HEK293T (cell line): Measurements from ENCODE around the gene AQP1.

Experiments used
- CTCF ChIA-PET: fragments of 350-600 bp; formaldehyde crosslinking; extraction: SDS; loops from one replicate; lab custom pipeline; 2021; ENCODE audit warnings: antibody characterized with exemption, inconsistent platforms; lab: Yijun Ruan, JAX
- POLR2A ChIA-PET: fragments of 350-600 bp; formaldehyde crosslinking; extraction: SDS; loops from one replicate; lab custom pipeline; 2020; ENCODE audit warnings: antibody characterized with exemption, inconsistent platforms; lab: Yijun Ruan, JAX
- DNase-seq: peaks from one replicate; pipeline ENCODE4 v3.0.0; 2012; ENCODE audit warnings: mixed read lengths; ENCODE audit errors: extremely low spot score
- ARNT ChIP-seq: fragments of 450-650 bp; IDR thresholded peaks from 2 replicates; pipeline ENCODE4 v1.6.1; 2017; ENCODE audit warnings: mild to moderate bottlenecking
- BHLHE40 ChIP-seq: fragments of 450-650 bp; IDR thresholded peaks from 2 replicates; pipeline ENCODE4 v1.6.1; 2016; ENCODE audit warnings: mild to moderate bottlenecking, moderate library complexity, borderline replicate concordance
- CTBP1 ChIP-seq: fragments of 450-650 bp; IDR thresholded peaks from 2 replicates; pipeline ENCODE4 v1.6.1; 2016; ENCODE audit warnings: borderline replicate concordance
- ELF4 ChIP-seq: fragments of 450-650 bp; IDR thresholded peaks from 2 replicates; pipeline ENCODE4 v1.6.1; 2017; ENCODE audit warnings: antibody characterized with exemption
- FOXA1 ChIP-seq: fragments of 450-650 bp; IDR thresholded peaks from 2 replicates; pipeline ENCODE4 v1.6.1; 2016; ENCODE audit warnings: mild to moderate bottlenecking
- FOXK2 ChIP-seq: fragments of 450-650 bp; IDR thresholded peaks from 2 replicates; pipeline ENCODE4 v1.6.1; 2016; ENCODE audit warnings: mild to moderate bottlenecking
- FOXM1 ChIP-seq: fragments of 450-650 bp; IDR thresholded peaks from 2 replicates; pipeline ENCODE4 v1.6.1; 2017; ENCODE audit warnings: mild to moderate bottlenecking, borderline replicate concordance
- HDGF ChIP-seq: fragments of 450-650 bp; IDR thresholded peaks from 2 replicates; pipeline ENCODE4 v1.6.1; 2017; ENCODE audit warnings: antibody characterized with exemption, borderline replicate concordance
- L3MBTL2 ChIP-seq: fragments of 450-650 bp; conservative IDR thresholded peaks from 2 replicates; pipeline ENCODE4 v1.6.1; 2016; ENCODE audit warnings: mild to moderate bottlenecking
- LEF1 ChIP-seq: fragments of 450-650 bp; IDR thresholded peaks from 2 replicates; pipeline ENCODE4 v1.6.1; 2017; ENCODE audit warnings: mild to moderate bottlenecking, borderline replicate concordance
- NFRKB ChIP-seq: fragments of 450-650 bp; IDR thresholded peaks from 2 replicates; pipeline ENCODE4 v1.6.1; 2016; ENCODE audit warnings: mild to moderate bottlenecking, moderate library complexity
- SP1 ChIP-seq: fragments of 450-650 bp; IDR thresholded peaks from 2 replicates; pipeline ENCODE4 v1.6.1; 2017
- SUZ12 ChIP-seq: fragments of 450-650 bp; IDR thresholded peaks from 2 replicates; pipeline ENCODE4 v1.6.1; 2016; ENCODE audit warnings: mild to moderate bottlenecking
- TARDBP ChIP-seq: fragments of 450-650 bp; IDR thresholded peaks from 2 replicates; pipeline ENCODE4 v1.6.1; 2016
- ZNF384 ChIP-seq: fragments of 450-650 bp; IDR thresholded peaks from 2 replicates; pipeline ENCODE4 v1.6.1; 2016
- TF ChIP-seq, protein P1 (sequence below): fragments of 450-650 bp; IDR thresholded peaks from 2 replicates; pipeline ENCODE4 v1.6.1; 2016

The AQP1 gene

DNA sequence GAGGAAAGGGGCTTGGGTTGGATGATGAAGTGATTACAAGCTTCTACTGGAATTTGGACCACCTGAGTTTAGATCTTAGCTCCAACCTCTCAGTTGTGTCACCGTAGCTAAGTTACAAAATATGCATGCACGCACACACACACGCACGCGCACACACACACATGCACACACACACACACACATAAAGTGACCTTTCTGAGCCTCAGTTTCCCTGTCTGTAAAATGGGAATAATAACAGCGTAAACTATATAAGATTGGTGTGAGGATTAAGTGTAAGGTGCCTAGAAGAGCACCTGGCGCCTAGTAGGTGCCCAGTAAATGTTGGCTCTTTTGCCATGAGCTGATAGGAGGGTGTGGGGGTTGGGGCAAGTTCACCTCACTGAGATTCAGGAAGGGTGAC is 12.6 kb upstream of the AQP1 start:
- ChIA-PET POLR2A (no interaction called here), CTCF (no interaction called here)
- DNase-seq: no peak
- no peak for TF ChIP-seq HDGF
- TF ChIP-seq SUZ12: no peak
- no peak for TF ChIP-seq CTBP1
- TF ChIP-seq ZNF384: no peak
- no peak for TF ChIP-seq ELF4
- TF ChIP-seq NFRKB: no peak
- TF ChIP-seq FOXK2: no peak
- TF ChIP-seq, protein P1, sequence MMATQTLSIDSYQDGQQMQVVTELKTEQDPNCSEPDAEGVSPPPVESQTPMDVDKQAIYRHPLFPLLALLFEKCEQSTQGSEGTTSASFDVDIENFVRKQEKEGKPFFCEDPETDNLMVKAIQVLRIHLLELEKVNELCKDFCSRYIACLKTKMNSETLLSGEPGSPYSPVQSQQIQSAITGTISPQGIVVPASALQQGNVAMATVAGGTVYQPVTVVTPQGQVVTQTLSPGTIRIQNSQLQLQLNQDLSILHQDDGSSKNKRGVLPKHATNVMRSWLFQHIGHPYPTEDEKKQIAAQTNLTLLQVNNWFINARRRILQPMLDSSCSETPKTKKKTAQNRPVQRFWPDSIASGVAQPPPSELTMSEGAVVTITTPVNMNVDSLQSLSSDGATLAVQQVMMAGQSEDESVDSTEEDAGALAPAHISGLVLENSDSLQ: no peak
- no peak for TF ChIP-seq BHLHE40
- TF ChIP-seq SP1: no peak
- TF ChIP-seq ARNT: no peak
- TF ChIP-seq LEF1: no peak
- TF ChIP-seq FOXM1: no peak
- TF ChIP-seq TARDBP: no peak
- no peak for TF ChIP-seq L3MBTL2
- no peak for TF ChIP-seq FOXA1

DNA sequence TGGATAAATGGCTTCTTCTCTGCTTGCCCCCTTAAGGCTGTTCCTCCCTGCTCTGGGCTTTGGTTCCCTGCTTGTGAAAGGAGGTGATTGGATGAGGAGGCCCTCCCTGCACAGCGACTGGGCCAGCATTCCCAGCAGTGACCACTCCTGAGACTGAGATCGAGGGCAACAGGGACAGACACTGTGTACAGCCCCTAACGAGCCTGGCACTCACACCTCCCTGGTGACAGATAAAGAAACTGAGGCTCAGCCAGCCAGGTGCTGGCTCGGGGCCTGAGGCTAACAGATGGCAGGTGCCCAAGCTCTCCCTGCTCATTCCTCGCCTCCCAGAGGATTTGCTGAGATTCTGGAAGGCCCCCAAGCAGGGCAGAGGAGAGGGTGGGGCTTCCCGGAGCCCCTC is 12.0 kb upstream of the AQP1 start:
- ChIA-PET CTCF (no interaction called here), POLR2A (no interaction called here)
- TF ChIP-seq FOXM1: no peak
- no peak for TF ChIP-seq ARNT
- TF ChIP-seq FOXK2: no peak
- no peak for TF ChIP-seq BHLHE40
- TF ChIP-seq LEF1: no peak
- no peak for TF ChIP-seq ZNF384
- TF ChIP-seq L3MBTL2: no peak
- no peak for TF ChIP-seq FOXA1
- TF ChIP-seq NFRKB: no peak
- no peak for TF ChIP-seq SUZ12
- TF ChIP-seq HDGF: no peak
- no peak for TF ChIP-seq ELF4
- no peak for TF ChIP-seq SP1
- no peak for TF ChIP-seq TARDBP
- DNase-seq: no peak

DNA sequence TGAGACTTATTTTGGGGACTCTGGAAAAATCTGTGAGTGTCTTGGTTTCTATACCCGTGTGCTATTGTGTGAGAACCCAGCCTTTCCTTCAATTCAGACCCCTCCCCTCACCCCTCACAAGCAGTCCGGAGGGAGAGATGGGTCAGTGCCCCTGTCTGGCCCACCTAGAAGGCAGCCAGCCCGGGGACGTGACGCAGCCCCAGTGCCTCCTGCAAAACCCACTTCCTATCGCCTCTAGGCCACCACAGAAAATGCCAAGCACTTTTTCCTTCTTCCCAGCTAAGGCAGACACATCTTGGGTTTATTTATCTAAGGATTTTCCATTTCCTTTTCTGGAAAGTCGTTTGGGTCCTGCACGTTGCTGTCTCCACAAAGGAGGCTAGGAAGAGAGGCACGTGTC is 11.6 kb upstream of the AQP1 start:
- TF ChIP-seq SUZ12: no peak
- TF ChIP-seq HDGF: no peak
- TF ChIP-seq ARNT: no peak
- no peak for TF ChIP-seq CTBP1
- TF ChIP-seq FOXA1: no peak
- no peak for TF ChIP-seq ELF4
- TF ChIP-seq TARDBP: no peak
- no peak for TF ChIP-seq SP1
- no peak for TF ChIP-seq FOXM1
- DNase-seq: no peak
- ChIA-PET CTCF (no interaction called here), POLR2A (no interaction called here)

DNA sequence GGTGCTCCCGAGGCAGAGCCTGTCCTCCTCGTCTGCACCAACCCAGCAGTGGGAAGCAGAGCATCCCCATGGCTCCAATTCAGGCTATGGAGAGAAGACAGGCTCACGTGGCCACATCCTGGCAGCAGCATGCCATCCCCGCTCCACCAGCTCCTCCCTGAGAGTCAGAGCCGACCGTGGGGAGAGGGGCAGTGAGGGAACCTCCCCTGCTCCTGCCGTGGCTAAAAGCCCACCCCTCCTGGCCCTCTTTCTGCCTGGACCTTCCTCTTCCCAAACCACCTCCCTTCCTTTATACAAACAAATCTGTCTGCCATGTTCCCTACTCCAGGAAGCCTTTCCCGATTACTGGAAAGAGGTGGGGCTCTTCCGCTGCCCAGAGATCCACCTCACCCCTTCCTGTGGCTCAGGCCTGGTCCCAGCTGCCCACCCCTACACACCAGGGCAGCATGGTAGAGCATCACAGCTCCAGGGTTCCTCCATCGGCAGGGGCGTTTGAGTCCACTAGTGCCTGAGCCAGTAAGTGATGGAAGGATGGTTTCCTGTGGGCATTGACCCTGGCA is 10.8 kb upstream of the AQP1 start:
- ChIA-PET CTCF (no interaction called here), POLR2A (no interaction called here)
- no peak for DNase-seq
- TF ChIP-seq L3MBTL2: no peak
- no peak for TF ChIP-seq ZNF384
- TF ChIP-seq ARNT: no peak
- no peak for TF ChIP-seq HDGF
- TF ChIP-seq SUZ12: no peak
- no peak for TF ChIP-seq FOXA1
- no peak for TF ChIP-seq LEF1
- no peak for TF ChIP-seq BHLHE40
- TF ChIP-seq ELF4: no peak
- no peak for TF ChIP-seq NFRKB
- TF ChIP-seq CTBP1: no peak
- no peak for TF ChIP-seq TARDBP
- no peak for TF ChIP-seq FOXM1
- no peak for TF ChIP-seq SP1
- TF ChIP-seq FOXK2: no peak
- TF ChIP-seq, protein P1: no peak

DNA sequence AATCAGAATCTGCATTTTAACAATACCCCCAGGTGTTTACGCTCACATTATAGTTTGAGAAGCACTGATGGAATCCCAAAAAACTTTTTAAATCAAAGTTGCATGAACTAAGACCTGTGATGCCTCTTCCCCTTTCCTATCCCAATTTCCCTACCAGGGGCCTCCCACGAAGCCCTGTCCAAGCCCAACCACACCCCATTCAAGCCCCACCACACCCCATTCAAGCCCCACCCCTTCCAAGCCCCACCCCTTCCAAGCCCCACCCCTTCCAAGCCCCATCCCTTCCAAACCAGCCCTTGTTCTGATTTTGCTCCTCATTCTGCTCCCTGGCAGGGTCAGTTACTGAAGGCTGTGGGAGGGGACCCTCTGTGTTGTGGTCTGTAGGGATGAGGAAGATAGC is 9.8 kb upstream of the AQP1 start:
- CTCF ChIA-PET: no interaction called here
- POLR2A ChIA-PET: no interaction called here
- TF ChIP-seq SUZ12 (no peak), L3MBTL2 (no peak), HDGF (no peak), FOXA1 (no peak), ARNT (no peak), LEF1 (no peak), CTBP1 (no peak), TARDBP (no peak), FOXK2 (no peak), SP1 (no peak), BHLHE40 (no peak), FOXM1 (no peak), NFRKB (no peak), ELF4 (no peak), ZNF384 (no peak)
- TF ChIP-seq, protein P1: no peak
- DNase-seq: peak; percentile 24

DNA sequence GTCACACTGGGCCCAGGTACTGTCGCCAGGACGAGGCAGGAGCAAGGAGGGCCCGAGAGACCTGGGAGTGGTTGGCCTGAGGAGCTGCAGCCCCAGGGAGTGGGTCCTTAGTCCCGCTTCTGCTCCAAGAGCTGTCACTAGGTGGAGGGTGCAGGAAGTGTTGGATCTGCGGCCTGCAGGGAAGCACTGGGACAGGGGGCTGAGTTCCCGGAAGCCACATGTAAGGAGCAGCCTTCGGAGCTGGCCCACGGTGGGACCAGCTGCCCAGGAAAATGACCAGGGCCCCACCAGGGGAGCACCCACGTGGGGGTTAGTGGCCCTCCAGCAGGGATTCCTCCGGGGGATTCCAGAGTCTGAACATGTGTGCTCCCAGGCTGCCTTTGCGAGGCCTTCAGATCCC is 9.2 kb upstream of the AQP1 start:
- POLR2A ChIA-PET: no interaction called here
- no peak for DNase-seq
- TF ChIP-seq CTBP1: no peak
- no peak for TF ChIP-seq BHLHE40
- CTCF ChIA-PET: no interaction called here
